Stimulated activated naive CD8-positive, alpha-beta T cell treated with anti-CD3 and anti-CD28 coated beads, Interleukin-15, Interleukin-2, amounts not matched to agents 100 ng/mL and 50 ng/mL, for 24 hours (primary cell): ENCODE data around the gene KRT31.
"Not testable (repeated sequence)": the region's sequence is repeated elsewhere in the genome, so short reads cannot be mapped to it uniquely, and the experiment has no call there.

Experiments used
- H3K27ac Mint-ChIP-seq: one replicate; pipeline ENCODE4 v1.8.0; 2021; ENCODE audit warnings: mild to moderate bottlenecking, mixed read lengths
- H3K27me3 Mint-ChIP-seq: one replicate; pipeline ENCODE4 v1.8.0; 2021; ENCODE audit warnings: mixed read lengths
- H3K36me3 Mint-ChIP-seq: one replicate; pipeline ENCODE4 v1.8.0; 2021; ENCODE audit warnings: low read depth, mixed read lengths
- H3K4me1 Mint-ChIP-seq: one replicate; pipeline ENCODE4 v1.8.0; 2021; ENCODE audit warnings: low read depth, mixed read lengths
- H3K4me3 Mint-ChIP-seq: one replicate; pipeline ENCODE4 v1.8.0; 2021; ENCODE audit warnings: mild to moderate bottlenecking, mixed read lengths
- H3K9me3 Mint-ChIP-seq: one replicate; pipeline ENCODE4 v1.8.0; 2021; ENCODE audit warnings: mixed read lengths

Gene KRT31

DNA sequence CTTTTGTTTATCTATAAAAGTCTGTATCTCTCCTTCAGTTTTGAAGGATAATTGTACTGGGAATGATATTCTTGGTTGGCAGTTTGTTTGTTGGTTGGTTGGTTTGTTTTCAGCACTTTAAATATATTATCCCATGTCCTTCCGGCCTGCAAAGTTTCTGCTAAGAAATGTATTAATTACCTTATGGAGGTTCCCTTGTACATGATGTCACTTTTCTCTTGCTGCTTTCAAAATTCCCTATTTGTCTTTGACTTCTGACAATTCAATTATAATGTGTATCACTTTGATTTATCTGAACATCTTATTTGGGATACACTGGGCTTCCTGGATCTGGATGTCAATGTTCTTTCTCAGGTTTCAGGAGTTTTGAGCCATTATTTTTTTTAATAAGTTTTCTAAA is 11.2 kb downstream of the KRT31 start:
- H3K36me3 Mint-ChIP-seq: peaks cover 7% of the 10 kb centered on the region
- H3K9me3 Mint-ChIP-seq: peaks cover 7% of the 10 kb centered on the region
- no peak overlapping the region for H3K27ac Mint-ChIP-seq
- H3K27me3 Mint-ChIP-seq: peaks cover 8% of the 10 kb centered on the region
- no peaks in the 10 kb centered on the region for H3K4me1 Mint-ChIP-seq
- no peak overlapping the region for H3K4me3 Mint-ChIP-seq

DNA sequence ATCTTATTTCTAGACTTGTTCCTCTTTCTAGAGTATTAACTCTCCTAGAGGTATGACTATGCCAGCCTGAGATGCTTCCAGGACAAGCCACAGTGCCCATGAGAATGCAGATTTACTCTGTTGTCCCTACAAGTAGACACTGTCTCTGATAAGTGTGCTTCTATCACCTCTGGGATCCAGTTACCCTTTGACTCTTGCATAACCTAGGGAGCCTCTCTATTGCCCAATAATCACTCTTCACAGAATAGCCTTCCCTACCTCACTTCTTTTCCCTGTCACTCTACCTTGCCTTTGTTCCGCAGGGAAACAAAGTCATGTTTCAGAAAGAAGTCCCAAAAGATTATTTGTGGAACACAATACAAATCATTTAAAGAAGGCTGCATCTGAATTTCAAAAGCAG is 13.7 kb downstream of the KRT31 start:
- Mint-ChIP-seq H3K4me1 (peaks cover under 1% of the 10 kb centered on the region), H3K4me3 (no peak overlapping the region), H3K9me3 (peaks cover 7% of the 10 kb centered on the region), H3K27ac (no peak overlapping the region), H3K27me3 (no peaks in the 10 kb centered on the region), H3K36me3 (peaks cover 7% of the 10 kb centered on the region)

DNA sequence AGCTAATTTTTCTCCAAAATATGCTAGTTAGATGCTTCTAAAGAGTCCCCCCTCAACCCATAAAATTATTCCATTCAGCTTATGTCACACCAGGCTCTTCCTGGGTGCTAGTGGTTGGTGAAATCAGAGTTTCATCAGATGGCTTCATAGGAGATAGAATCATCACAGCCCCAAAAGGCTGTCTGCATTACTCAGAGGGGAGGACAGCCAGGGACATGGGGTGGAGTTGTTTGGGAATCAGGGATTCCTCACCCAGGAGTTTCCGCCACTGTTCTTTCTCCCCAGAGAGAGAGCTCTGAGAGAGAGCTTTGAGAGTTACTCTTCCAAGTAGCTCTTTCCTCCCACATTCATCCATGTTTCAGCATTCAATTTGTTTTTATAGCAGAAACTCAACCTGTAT is 15.0 kb downstream of the KRT31 start:
- peaks cover 7% of the 10 kb centered on the region for H3K36me3 Mint-ChIP-seq
- H3K9me3 Mint-ChIP-seq: peaks cover 7% of the 10 kb centered on the region
- H3K4me3 Mint-ChIP-seq: no peak overlapping the region
- peaks cover 10% of the 10 kb centered on the region for H3K4me1 Mint-ChIP-seq
- no peak overlapping the region for H3K27ac Mint-ChIP-seq
- H3K27me3 Mint-ChIP-seq: no peaks in the 10 kb centered on the region

DNA sequence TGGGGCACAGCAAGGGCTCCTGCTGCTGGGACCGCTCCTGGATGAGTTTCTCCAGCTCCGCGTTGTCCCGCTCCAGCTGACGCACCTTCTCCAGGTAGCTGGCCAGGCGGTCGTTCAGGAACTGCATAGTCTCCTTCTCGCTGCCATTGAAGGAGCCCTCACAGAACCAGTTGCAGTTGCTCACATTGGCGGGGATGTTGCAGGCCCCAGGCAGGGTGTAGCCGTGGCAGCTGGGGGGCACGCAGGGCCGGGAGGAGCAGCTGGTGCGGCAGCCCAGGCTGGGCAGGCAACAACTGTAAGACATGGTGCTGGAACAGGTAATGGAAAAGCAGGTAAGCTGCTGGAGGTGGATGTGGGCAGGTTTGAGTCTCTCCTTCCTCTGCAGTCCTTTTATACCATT is 15.5 kb downstream of the KRT31 start, which contains the start of gene KRT34:
KRT34 (minus strand) TSS at position 364 of the 400 bp plus-strand sequence; CDS start at position 304, 60 bp downstream.
- H3K4me1 Mint-ChIP-seq: peaks cover 10% of the 10 kb centered on the region
- H3K9me3 Mint-ChIP-seq, H3K4me3 Mint-ChIP-seq, H3K27ac Mint-ChIP-seq, H3K27me3 Mint-ChIP-seq, H3K36me3 Mint-ChIP-seq: not testable (repeated sequence)

DNA sequence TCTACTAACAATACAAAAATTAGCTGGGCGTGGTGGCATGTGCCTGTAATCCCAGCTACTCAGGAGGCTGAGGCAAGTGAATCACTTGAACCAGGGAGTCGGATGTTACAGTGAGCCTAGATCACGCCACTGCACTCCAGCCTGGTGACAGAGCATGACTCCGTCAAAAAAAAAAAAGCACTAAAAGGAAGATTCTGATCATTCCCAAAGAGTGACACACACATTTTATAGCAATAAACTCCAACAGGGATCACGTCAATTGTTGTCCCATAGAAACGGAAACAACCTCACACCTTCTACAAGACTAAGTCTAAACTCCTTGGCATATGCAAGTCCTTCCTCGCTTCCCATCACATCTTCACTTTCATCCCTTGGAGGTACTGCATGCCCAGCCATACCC is 17.3 kb downstream of the KRT31 start:
- H3K4me1 Mint-ChIP-seq: peaks cover 10% of the 10 kb centered on the region
- not testable (repeated sequence) for H3K4me3 Mint-ChIP-seq, H3K27ac Mint-ChIP-seq, H3K27me3 Mint-ChIP-seq, H3K9me3 Mint-ChIP-seq, H3K36me3 Mint-ChIP-seq

DNA sequence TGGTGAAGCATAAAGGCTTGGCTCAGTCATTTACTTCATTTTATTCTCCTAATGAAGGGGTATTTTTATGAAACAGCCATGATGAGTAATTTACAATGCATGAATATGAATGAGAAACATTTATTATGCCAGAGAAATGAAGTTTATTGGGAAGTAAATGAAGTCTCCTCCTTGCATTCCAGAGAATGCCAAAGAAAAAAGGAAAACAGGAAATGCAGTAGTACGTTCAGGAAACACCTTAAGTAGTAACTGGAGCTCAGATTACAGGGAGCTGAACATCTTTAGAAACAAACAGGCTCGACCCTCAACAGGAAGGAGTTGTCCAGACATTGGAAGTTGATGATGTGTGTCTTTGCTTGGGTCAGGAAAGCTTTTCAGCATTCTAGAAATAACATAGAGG is 19.9 kb downstream of the KRT31 start:
- no peak overlapping the region for H3K27ac Mint-ChIP-seq
- H3K36me3 Mint-ChIP-seq: no peaks in the 10 kb centered on the region
- H3K4me1 Mint-ChIP-seq: peaks cover 10% of the 10 kb centered on the region
- peaks cover 4% of the 10 kb centered on the region for H3K9me3 Mint-ChIP-seq
- no peak overlapping the region for H3K4me3 Mint-ChIP-seq
- no peaks in the 10 kb centered on the region for H3K27me3 Mint-ChIP-seq

DNA sequence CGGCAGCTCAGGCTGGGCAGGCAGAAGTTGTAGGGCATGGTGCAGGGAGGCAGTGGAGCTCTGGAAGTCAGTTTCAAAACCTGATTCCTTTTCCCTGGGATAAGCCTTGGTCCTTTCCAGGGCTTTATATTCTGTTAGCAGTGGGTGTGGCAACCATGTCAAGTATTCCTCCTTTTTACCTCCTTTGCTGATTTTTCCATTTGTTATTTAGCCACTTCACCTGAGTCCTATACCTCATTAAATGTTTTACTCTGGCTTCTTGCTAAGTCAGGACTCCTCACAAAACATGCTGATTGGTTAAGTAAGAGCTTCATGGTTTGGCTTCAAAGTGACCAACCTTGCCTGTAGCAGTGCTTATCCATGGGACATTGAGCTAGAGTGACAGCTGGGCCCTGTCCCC is 27.7 kb downstream of the KRT31 start, which contains the start of gene KRT33B:
KRT33B (minus strand) TSS at position 101 of the 400 bp plus-strand sequence; CDS start at position 38, 63 bp downstream.
- Mint-ChIP-seq H3K4me1 (no peaks in the 10 kb centered on the region), H3K27ac (no peak within 1 kb of the TSS), H3K27me3 (no peaks in the 10 kb centered on the region), H3K4me3 (no peak within 1 kb of the TSS), H3K36me3 (no peaks in the 10 kb centered on the region), H3K9me3 (no peaks in the 10 kb centered on the region)

DNA sequence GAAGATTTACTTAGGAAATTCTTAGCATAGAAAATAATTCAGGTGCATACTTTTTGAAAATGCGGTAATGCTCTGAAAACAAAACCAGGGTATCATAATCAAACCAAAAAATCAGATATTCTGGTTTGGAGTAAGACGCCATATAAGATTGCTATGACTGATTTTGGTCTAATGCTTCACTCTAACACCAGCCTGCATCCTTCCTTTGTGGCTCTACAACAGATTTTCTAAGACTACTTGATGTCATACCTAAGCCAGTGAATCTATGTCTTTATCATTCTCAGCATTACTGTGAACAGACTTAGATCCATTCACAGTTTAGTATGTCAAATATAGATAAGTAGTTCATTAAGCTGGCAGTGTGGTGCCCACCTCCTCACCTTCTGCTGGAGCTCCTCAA is 28.4 kb downstream of the KRT31 start:
- Mint-ChIP-seq H3K4me1 (no peaks in the 10 kb centered on the region), H3K27me3 (no peaks in the 10 kb centered on the region), H3K27ac (no peak overlapping the region), H3K4me3 (no peak overlapping the region), H3K36me3 (no peaks in the 10 kb centered on the region), H3K9me3 (no peaks in the 10 kb centered on the region)

DNA sequence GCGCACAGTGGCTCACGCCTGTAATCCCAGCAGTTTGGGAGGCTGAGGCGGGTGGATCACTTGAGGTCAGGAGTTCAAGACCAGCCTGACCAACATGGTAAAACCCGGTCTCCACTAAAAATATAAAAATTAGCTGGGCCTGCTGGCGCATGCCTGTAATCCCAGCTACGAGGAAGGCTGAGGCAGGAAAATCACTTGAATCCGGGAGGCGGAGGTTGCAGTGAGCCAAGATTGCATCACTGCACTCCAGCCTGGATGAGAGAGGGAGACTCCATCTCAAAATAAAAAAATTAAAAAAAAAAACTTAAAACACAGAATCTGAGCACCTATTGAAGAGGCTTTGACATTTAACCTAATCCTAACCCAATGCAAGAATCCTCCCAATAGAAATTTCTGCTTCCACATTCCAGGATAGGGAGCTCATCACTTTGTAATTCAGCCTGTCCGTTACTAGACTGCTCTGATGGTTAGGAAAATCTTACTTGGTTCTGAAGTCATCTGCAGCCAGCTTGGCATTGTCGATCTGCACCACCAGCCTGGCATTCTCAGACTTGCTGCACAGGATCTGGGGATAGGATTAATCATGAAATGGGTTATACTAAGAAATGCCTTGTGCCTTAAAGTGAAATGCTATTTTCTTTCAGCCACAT is 29.9 kb downstream of the KRT31 start:
- Mint-ChIP-seq H3K36me3 (no peaks in the 10 kb centered on the region), H3K9me3 (no peaks in the 10 kb centered on the region), H3K27ac (no peak overlapping the region), H3K4me3 (no peak overlapping the region), H3K4me1 (no peaks in the 10 kb centered on the region), H3K27me3 (no peaks in the 10 kb centered on the region)

DNA sequence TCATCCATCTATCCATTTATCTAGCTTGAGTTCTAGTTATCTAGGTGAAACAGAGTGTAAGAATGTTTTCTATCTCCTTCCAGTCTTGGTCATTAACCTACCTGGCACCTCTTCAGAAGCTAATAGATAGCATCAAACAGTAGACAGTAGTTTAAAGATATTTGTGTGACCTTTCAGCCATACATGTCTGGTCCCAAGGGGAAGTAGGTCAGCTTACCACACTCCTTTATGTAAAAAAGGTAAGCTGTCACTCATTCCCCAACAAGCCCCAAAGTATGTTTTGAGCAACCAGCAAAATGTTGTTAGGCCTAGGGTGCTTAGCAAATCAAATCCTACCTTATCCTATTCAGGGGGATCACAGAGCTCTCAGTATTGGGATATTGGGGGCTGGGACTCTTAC is 31.3 kb downstream of the KRT31 start:
- Mint-ChIP-seq H3K4me1 (no peaks in the 10 kb centered on the region), H3K9me3 (no peaks in the 10 kb centered on the region), H3K27me3 (no peaks in the 10 kb centered on the region), H3K36me3 (no peaks in the 10 kb centered on the region), H3K4me3 (no peak overlapping the region), H3K27ac (no peak overlapping the region)

DNA sequence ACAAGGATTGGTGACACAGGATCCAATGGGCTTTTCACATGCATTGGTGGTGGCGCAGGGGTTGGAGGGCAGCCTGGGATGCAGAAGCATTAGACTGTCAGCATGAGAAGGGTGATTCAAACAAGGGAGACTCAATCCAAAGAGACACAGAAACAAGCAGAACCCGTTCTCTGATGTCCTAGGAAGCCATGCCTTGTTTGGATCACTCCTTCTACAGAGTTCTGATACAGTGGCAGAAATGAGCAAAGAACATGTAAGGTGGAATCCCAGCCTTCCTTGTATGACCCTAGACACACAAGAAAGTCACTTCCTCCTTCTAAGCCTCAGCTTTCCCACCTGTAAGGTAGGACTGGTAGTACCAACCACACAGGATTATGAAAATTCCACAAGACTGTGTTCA is 33.5 kb downstream of the KRT31 start:
- Mint-ChIP-seq H3K4me3 (no peak overlapping the region), H3K4me1 (no peaks in the 10 kb centered on the region), H3K27me3 (no peaks in the 10 kb centered on the region), H3K9me3 (no peaks in the 10 kb centered on the region), H3K27ac (no peak overlapping the region), H3K36me3 (no peaks in the 10 kb centered on the region)

DNA sequence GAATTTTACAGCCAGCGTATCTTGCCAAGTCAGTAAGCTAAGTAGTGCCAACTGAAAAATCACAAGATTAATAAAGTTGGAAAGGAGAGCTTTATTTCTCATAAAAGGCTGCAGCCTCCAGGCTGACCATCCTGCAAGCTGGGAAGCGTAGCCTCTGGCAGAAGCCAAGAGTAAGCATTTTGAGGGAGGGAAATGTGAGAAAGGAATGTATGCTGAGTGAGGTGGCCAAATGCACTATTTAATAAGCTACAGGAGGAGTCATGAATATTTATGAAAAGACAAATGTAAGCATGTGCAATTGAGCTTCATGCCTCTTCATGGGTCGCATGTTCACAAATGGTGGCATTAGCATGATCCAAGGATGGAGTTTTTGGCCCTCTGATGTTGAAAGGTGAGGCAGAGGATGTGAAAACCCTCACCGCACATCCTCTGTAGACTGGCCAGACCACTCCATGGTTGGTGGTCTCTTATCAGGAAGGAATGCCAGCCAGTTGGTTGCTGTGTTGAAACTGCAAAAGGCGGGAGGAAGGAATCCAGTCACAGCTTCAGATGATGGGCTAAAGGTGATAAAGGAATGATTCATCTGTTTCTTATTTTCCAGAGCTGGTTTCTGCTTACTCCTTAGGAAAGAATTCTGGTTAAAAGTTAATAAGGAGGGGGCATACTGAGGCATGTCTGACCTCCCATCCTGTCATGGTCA is 37.0 kb downstream of the KRT31 start:
- no peak overlapping the region for H3K4me3 Mint-ChIP-seq
- H3K27me3 Mint-ChIP-seq: no peaks in the 10 kb centered on the region
- no peaks in the 10 kb centered on the region for H3K36me3 Mint-ChIP-seq
- no peaks in the 10 kb centered on the region for H3K4me1 Mint-ChIP-seq
- peaks cover 2% of the 10 kb centered on the region for H3K9me3 Mint-ChIP-seq
- H3K27ac Mint-ChIP-seq: no peak overlapping the region

DNA sequence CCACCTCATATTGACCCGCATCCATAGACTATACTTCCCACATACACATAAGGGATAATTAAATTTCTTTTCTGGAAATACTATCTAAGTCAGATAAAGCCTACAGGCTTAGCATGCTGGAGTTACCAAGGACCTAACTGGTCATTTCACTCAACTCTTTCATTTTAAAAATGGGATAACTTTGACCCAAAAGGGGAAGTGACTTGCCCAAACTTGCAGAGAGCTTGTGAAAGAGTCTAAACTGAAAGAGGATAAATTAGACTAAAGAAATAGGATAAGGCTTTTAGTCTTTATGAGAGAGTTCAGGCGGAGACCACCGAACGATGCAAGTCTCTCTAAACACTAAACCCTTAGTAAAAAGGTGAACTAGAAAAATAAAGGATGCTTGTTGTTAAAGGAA is 42.9 kb downstream of the KRT31 start:
- no peak overlapping the region for H3K4me3 Mint-ChIP-seq
- no peak overlapping the region for H3K27ac Mint-ChIP-seq
- no peaks in the 10 kb centered on the region for H3K27me3 Mint-ChIP-seq
- H3K4me1 Mint-ChIP-seq: peaks cover 5% of the 10 kb centered on the region
- peaks cover 2% of the 10 kb centered on the region for H3K9me3 Mint-ChIP-seq
- no peaks in the 10 kb centered on the region for H3K36me3 Mint-ChIP-seq

DNA sequence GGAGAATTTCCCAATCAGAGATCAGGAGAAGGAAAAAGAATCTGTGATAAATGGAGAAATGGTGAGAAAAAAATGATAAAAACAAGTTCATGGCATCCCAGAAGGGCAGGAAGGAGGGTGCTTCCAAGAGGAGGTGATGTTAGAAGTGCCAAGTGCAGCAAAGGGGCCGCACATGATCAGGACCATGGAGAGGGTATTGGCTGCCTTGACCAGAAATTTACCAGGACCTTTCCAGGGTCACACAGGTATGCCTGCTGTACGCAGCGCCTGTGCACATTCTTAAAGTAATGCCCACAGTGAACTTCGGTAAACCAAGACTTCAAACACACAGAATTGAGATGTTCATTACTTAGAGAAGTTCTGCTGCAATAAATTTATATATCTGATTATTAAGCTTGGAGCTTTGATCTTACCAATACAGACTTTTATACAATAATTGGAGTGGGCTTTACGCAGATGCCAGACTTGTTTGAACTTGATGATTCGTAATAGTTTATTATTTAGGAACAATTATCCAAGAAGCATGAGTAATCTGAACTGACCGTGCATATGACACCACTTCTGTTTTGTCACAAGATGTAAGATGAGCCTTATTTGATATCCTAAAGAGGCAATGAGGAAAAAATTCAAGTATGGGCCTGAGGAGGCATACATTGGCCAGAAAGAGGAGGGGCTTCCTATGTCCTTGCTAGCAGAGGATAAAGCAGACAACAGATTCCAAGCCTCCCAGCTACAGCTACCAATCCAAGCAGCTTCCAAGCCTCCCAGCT is 44.6 kb downstream of the KRT31 start:
- Mint-ChIP-seq H3K4me1 (peaks cover 5% of the 10 kb centered on the region), H3K4me3 (no peak overlapping the region), H3K27me3 (no peaks in the 10 kb centered on the region), H3K36me3 (no peaks in the 10 kb centered on the region), H3K9me3 (peaks cover 2% of the 10 kb centered on the region), H3K27ac (no peak overlapping the region)

DNA sequence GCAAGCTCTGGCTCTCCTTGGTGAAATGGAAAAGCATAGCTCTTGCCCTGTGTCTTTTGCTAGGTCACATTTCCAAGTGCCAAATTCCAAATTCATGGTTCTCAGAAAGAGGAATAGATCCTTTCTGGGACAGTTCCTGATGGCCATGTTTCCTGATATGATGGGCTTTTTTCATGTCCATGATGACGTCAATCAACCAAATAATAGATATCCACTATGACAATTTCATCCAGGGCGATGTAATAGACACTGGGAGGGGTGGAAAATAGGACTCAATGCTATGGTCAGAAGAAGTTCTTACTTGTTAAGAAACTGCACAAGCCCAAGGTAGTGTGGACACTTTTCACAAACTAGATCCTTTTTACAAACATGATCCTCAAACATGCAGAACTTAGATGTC is 46.2 kb downstream of the KRT31 start:
- Mint-ChIP-seq H3K36me3 (no peaks in the 10 kb centered on the region), H3K27me3 (no peaks in the 10 kb centered on the region), H3K4me1 (peaks cover 5% of the 10 kb centered on the region), H3K27ac (no peak overlapping the region), H3K9me3 (no peaks in the 10 kb centered on the region), H3K4me3 (no peak overlapping the region)
